ENCODE data around the gene GSX1. TPM values are rescaled to one million over a fixed set of nuclear protein-coding genes. Genes with fewer than 3 reads are reported as not detected.
"Not testable (repeated sequence)": the region's sequence is repeated elsewhere in the genome, so short reads cannot be mapped to it uniquely, and the experiment has no call there.

GSX1 gene
- total RNA-seq: not detected

GRCh38 chr13:27792393-27793218, at the start of gene GSX1:
TSS of gene GSX1 (plus strand) at chr13:27792483. CDS start at chr13:27792691, 208 bp downstream.
- ATAC-seq: peak in 1 of 2 donors; percentile 39
- intact Hi-C loops (cut with DNase I; ENCODE audit: low total_unique reads) (loop anchor here (10.0 kb wide), 1 partner anchor 128 kb away; no protein-coding TSS in a partner anchor), in situ Hi-C loops (cut with MboI; ENCODE audit: low sequenced_read_pairs in 4 of 4) (no loop called here)
- Histone ChIP-seq H3K4me3 (peak within 1 kb of the TSS; percentile 22 to 50 (median 36)), H3K27me3 (peaks cover 91 to 100% (median 95%) of the 10 kb centered on the region in 3 donors), H3K4me1 (peaks cover 20 to 34% of the 10 kb centered on the region in 2 donors), H3K9me3 (no peaks in the 10 kb centered on the region), H3K36me3 (no peaks in the 10 kb centered on the region), H3K27ac (no peak within 1 kb of the TSS)
- DNase-seq: peak in 1 of 2 donors; percentile 19
- TF ChIP-seq, protein P1, sequence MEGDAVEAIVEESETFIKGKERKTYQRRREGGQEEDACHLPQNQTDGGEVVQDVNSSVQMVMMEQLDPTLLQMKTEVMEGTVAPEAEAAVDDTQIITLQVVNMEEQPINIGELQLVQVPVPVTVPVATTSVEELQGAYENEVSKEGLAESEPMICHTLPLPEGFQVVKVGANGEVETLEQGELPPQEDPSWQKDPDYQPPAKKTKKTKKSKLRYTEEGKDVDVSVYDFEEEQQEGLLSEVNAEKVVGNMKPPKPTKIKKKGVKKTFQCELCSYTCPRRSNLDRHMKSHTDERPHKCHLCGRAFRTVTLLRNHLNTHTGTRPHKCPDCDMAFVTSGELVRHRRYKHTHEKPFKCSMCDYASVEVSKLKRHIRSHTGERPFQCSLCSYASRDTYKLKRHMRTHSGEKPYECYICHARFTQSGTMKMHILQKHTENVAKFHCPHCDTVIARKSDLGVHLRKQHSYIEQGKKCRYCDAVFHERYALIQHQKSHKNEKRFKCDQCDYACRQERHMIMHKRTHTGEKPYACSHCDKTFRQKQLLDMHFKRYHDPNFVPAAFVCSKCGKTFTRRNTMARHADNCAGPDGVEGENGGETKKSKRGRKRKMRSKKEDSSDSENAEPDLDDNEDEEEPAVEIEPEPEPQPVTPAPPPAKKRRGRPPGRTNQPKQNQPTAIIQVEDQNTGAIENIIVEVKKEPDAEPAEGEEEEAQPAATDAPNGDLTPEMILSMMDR (IDR thresholded peaks at IDR 0.05 in 4 of 5, conservative IDR thresholded peaks at IDR 0.05 in 1 of 5): no peak

DNA sequence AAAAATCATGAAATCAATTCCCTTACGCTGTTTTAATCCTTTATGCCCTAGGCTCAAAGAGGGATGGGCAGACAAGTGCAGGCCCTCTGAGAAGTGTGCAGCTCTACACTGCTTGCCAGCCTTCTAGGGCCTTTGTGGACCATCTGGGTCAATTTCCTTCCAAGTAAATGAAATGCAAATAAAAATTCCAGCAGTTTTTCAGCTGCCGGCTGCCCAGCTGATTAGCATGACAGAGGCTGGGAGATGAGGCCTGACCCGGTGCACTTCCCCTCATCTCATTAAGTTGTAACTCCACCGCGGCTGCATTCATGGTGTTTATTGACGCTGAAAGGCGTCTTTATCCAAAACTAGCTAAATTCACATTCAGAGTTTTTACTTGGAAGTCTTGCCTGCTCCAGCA, 47.5 kb upstream of the GSX1 start:
- DNase-seq (no peak), ATAC-seq (no peak)
- Histone ChIP-seq H3K36me3 (no peaks in the 10 kb centered on the region), H3K27me3 (no peaks in the 10 kb centered on the region), H3K27ac (no peak overlapping the region), H3K9me3 (no peaks in the 10 kb centered on the region), H3K4me1 (no peaks in the 10 kb centered on the region), H3K4me3 (no peak overlapping the region)
- TF ChIP-seq POLR2A (IDR thresholded peaks at IDR 0.05): no peak
- TF ChIP-seq, protein P1 (IDR thresholded peaks at IDR 0.05 in 4 of 5, conservative IDR thresholded peaks at IDR 0.05 in 1 of 5): no peak
- intact Hi-C loops (cut with DNase I; ENCODE audit: low total_unique reads) (no loop called here), in situ Hi-C loops (cut with MboI; ENCODE audit: low sequenced_read_pairs in 4 of 4) (no loop called here)

- no peak overlapping the region for H3K27ac ChIP-seq
- in situ Hi-C loops (cut with MboI; ENCODE audit: low sequenced_read_pairs in 4 of 4): no loop called here
- DNase-seq (no peak), ATAC-seq (no peak)
- H3K27me3 ChIP-seq: no peaks in the 10 kb centered on the region
- TF ChIP-seq, protein P1 (IDR thresholded peaks at IDR 0.05 in 4 of 5, conservative IDR thresholded peaks at IDR 0.05 in 1 of 5): no peak
- no peak for TF ChIP-seq POLR2A (IDR thresholded peaks at IDR 0.05)
- H3K4me3 ChIP-seq: no peak overlapping the region
- H3K36me3 ChIP-seq: no peaks in the 10 kb centered on the region
- no peaks in the 10 kb centered on the region for H3K4me1 ChIP-seq
- no peaks in the 10 kb centered on the region for H3K9me3 ChIP-seq
- intact Hi-C loops (cut with DNase I; ENCODE audit: low total_unique reads): no loop called here
Measured at GRCh38 chr13:27745301-27745700, 47.0 kb upstream of the GSX1 start.

DNA sequence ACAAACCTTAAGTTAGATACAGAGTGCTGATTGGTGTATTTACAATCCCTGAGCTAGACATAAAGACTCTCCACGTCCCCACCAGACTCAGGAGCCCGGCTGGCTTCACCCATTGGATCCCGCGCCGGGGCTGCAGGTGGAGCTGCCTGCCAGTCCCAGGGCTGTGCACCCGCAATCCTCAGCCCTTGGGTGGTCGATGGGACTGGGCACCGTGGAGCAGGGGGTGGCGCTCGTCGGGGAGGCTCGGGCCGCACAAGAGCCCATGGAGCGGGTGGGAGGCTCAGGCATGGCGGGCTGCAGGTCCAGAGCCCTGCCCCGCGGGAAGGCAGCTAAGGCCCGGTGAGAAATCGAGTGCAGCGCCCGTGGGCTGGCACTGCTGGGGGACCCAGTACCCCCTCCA, 44.1 kb upstream of the GSX1 start:
- H3K27ac ChIP-seq; in situ Hi-C loops (cut with MboI; ENCODE audit: low sequenced_read_pairs in 4 of 4); H3K27me3 ChIP-seq; H3K4me3 ChIP-seq; H3K36me3 ChIP-seq; H3K9me3 ChIP-seq; ATAC-seq; H3K4me1 ChIP-seq; intact Hi-C loops (cut with DNase I; ENCODE audit: low total_unique reads); DNase-seq: not testable (repeated sequence)

GRCh38 chr13:27751953-27752532, 40.2 kb upstream of the GSX1 start:
- H3K36me3 ChIP-seq: no peaks in the 10 kb centered on the region
- DNase-seq (no peak), ATAC-seq (no peak)
- H3K27ac ChIP-seq: no peak overlapping the region
- no peaks in the 10 kb centered on the region for H3K27me3 ChIP-seq
- in situ Hi-C loops (cut with MboI; ENCODE audit: low sequenced_read_pairs in 4 of 4) (no loop called here), intact Hi-C loops (cut with DNase I; ENCODE audit: low total_unique reads) (no loop called here)
- no peaks in the 10 kb centered on the region for H3K4me1 ChIP-seq
- H3K9me3 ChIP-seq: no peaks in the 10 kb centered on the region
- TF ChIP-seq, protein P1 (IDR thresholded peaks at IDR 0.05 in 4 of 5, conservative IDR thresholded peaks at IDR 0.05 in 1 of 5): no peak
- no peak for TF ChIP-seq POLR2A (IDR thresholded peaks at IDR 0.05)
- no peak overlapping the region for H3K4me3 ChIP-seq

Data from gastrocnemius medialis (tissue), 4 donors.